Right cardiac atrium (tissue), 5 donors: Measurements from ENCODE around the gene EPB41. TPM values are rescaled to one million over a fixed set of nuclear protein-coding genes. Genes with fewer than 3 reads are reported as not detected.
"Not testable (repeated sequence)": the region's sequence is repeated elsewhere in the genome, so short reads cannot be mapped to it uniquely, and the experiment has no call there.

ENCODE experiments used
- ATAC-seq, 2 donors: fragments of 200-7000 bp; cut with Tn5 transposase; one replicate each; pipeline versions ENCODE4 v1.8.0 to v1.9.1; 2020; ENCODE audit warnings: moderate library complexity in 2 of 2, mild to moderate bottlenecking in 1 of 2
- DNase-seq, 3 donors: peaks; one replicate each; pipeline ENCODE4 v3.0.0-alpha.2; 2020
- H3K27ac ChIP-seq: one replicate; pipeline ENCODE4 v1.5.1; 2013; ENCODE audit warnings: mild to moderate bottlenecking, low read length, control low read depth, moderate library complexity
- H3K27me3 ChIP-seq: one replicate; pipeline ENCODE4 v1.6.1; 2013; ENCODE audit not compliant: control insufficient read depth, insufficient read depth
- H3K4me1 ChIP-seq: one replicate; pipeline ENCODE4 v1.6.1; 2013; ENCODE audit warnings: low read length; ENCODE audit not compliant: control insufficient read depth, insufficient read depth
- H3K4me3 ChIP-seq: one replicate; pipeline ENCODE4 v1.5.1; 2013; ENCODE audit warnings: low read length, control low read depth
- H3K9me3 ChIP-seq: one replicate; pipeline ENCODE4 v1.6.1; 2013; ENCODE audit warnings: low read length; ENCODE audit not compliant: control insufficient read depth
- WGBS: extraction: QIAGEN DNeasy Blood & Tissue Kit; methylation state at CpG from one replicate; pipeline ENCODE4 v1.1.7; 2013; 5-methylcytosine and 5-hydroxymethylcytosine counted together
- intact Hi-C, 4 donors: fragments of 100-400 bp; cut with DNase I; formaldehyde crosslinking; loops; one replicate each; pipeline versions ENCODE4 v1.11.0 to v1.14.0; 2022 to 2023
- polyA plus RNA-seq: library from polyadenylated mRNA; stranded (reverse); fragments of 200-250 nt; gene quantifications from one replicate; pipeline ENCODE4 v1.2.3, GENCODE V29; 2013
- total RNA-seq, 4 donors: library from RNA; stranded (reverse); fragmentation: NEBNext Ultra II Directional; extraction: Animal tissue kit (Norgen Biotek cat#: 25700); gene quantifications; one replicate each; pipeline ENCODE4 v1.2.1, GENCODE V29; 2021
- donor health status: healthy with polysubstance abuse.
- donor health status: DM: no; HTN: yes; CAD: no.
- donor health status: DM: no; HTN: no; CAD: no.
- donor health status: DM: no; HTN: yes; CAD: no; lungs with severe emphysema.
- donor health status: DM: yes; HTN: yes; CAD: no.

The EPB41 gene
- total and polyA plus RNA-seq, 5 donors, result 8.9 to 21.1 (median 17.1) TPM

GRCh38 chr1:28927648-28928313, 13.4 kb downstream of the EPB41 start:
- intact Hi-C loops, result no loop called here
- ATAC-seq (no peak), DNase-seq (no peak)
- peak overlapping the region; percentile 48 for H3K27ac ChIP-seq
- WGBS, result 25% methylated on average over 1 of the region's 1 CpG
- H3K4me1 ChIP-seq, result peaks cover 2% of the 10 kb centered on the region
- no peak overlapping the region for H3K4me3 ChIP-seq
- H3K27me3 ChIP-seq, result no peaks in the 10 kb centered on the region
- H3K9me3 ChIP-seq, result no peaks in the 10 kb centered on the region

GRCh38 chr1:28928314-28928941, 14.1 kb downstream of the EPB41 start:
- DNase-seq (no peak), ATAC-seq (no peak)
- Histone ChIP-seq H3K4me3 (no peak overlapping the region), H3K27ac (no peak overlapping the region), H3K27me3 (no peaks in the 10 kb centered on the region), H3K9me3 (no peaks in the 10 kb centered on the region), H3K4me1 (peaks cover 2% of the 10 kb centered on the region)
- 55% methylated on average over 2 of the region's 2 CpGs for WGBS
- intact Hi-C loops, result no loop called here

GRCh38 chr1:28933277-28933676, 18.9 kb downstream of the EPB41 start:
- WGBS, result 91% methylated on average over 2 of the region's 2 CpGs
- Histone ChIP-seq H3K4me1 (peaks cover 2% of the 10 kb centered on the region), H3K9me3 (no peaks in the 10 kb centered on the region), H3K27ac (no peak overlapping the region), H3K27me3 (no peaks in the 10 kb centered on the region), H3K4me3 (no peak overlapping the region)
- ATAC-seq (no peak), DNase-seq (no peak)
- intact Hi-C loops, result no loop called here

DNA sequence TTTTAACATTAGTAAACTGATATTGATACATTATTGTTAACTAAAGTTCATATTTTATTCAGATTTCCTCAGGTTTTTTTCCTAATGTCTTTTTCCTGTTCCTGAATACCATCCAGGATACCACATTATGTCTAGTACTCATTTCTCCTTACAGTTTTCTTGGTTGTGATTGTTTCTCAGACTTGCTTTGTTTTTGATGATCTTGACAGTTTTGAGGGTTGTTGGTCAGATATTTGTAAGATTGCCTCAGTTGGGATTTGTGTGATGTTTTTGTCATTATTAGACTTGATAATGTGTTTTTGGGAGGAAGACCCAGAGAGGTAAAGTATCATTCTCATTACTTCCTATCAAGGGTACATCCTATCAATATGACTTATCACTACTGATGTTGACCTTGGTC, 19.5 kb downstream of the EPB41 start:
- H3K9me3 ChIP-seq, result no peaks in the 10 kb centered on the region
- DNase-seq, result no peak
- H3K27me3 ChIP-seq, result no peaks in the 10 kb centered on the region
- ATAC-seq, result no peak
- H3K4me3 ChIP-seq, result no peak overlapping the region
- no peak overlapping the region for H3K27ac ChIP-seq
- no peaks in the 10 kb centered on the region for H3K4me1 ChIP-seq
- intact Hi-C loops, result no loop called here

DNA sequence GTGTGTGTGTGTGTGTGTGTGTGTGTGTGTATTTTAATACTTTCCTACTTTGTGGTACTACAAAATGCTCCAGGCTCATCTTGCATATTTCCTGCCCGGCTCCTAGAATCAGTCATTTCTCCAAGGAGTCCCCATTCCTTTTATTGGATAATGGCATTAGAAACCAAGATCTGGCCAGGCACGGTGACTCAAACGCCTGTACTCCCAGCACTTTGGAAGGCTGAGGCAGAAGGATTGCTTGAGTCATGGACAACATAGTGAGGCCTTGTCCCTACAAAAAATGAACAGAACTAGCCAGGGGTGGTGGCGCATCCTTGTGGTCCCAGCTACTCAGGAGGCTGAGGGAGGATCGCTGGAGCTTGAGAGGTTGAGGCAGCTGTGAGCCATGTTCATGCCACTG, 20.3 kb downstream of the EPB41 start:
- Histone ChIP-seq H3K4me1 (no peaks in the 10 kb centered on the region), H3K9me3 (no peaks in the 10 kb centered on the region), H3K27me3 (no peaks in the 10 kb centered on the region), H3K27ac (no peak overlapping the region), H3K4me3 (no peak overlapping the region)
- DNase-seq, result no peak
- intact Hi-C loops, result no loop called here
- 93% methylated on average over 5 of the region's 5 CpGs for WGBS
- ATAC-seq, result no peak

GRCh38 chr1:28935293-28935692, 20.9 kb downstream of the EPB41 start:
- H3K27ac ChIP-seq, result no peak overlapping the region
- no peak for ATAC-seq
- H3K9me3 ChIP-seq, result no peaks in the 10 kb centered on the region
- intact Hi-C loops, result no loop called here
- H3K27me3 ChIP-seq, result no peaks in the 10 kb centered on the region
- no peak overlapping the region for H3K4me3 ChIP-seq
- 88% methylated on average over 5 of the region's 5 CpGs for WGBS
- no peaks in the 10 kb centered on the region for H3K4me1 ChIP-seq
- DNase-seq, result no peak

DNA sequence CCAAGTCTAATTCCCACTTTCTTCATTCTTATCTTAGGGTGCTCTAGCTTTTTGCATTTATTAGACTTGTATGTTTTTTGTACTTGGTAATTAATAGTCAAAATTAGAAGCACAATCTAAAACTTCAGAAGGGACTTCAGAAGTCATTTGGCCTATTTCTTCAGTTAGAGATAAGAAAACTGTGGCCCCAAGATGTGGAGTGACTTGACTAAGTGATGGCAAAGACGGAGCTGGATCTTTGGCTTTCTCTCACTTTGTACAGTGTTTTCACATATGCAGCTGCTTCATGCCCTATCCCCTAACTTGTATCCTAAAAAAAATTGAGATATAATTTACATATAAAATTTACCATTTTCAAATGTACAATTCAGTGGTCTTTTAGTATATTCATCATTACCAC, 21.7 kb downstream of the EPB41 start:
- 94% methylated on average over 1 of the region's 1 CpG for WGBS
- no peaks in the 10 kb centered on the region for H3K27me3 ChIP-seq
- H3K9me3 ChIP-seq, result no peaks in the 10 kb centered on the region
- no peak overlapping the region for H3K27ac ChIP-seq
- DNase-seq, result no peak
- H3K4me3 ChIP-seq, result no peak overlapping the region
- no peaks in the 10 kb centered on the region for H3K4me1 ChIP-seq
- intact Hi-C loops, result no loop called here
- no peak for ATAC-seq

DNA sequence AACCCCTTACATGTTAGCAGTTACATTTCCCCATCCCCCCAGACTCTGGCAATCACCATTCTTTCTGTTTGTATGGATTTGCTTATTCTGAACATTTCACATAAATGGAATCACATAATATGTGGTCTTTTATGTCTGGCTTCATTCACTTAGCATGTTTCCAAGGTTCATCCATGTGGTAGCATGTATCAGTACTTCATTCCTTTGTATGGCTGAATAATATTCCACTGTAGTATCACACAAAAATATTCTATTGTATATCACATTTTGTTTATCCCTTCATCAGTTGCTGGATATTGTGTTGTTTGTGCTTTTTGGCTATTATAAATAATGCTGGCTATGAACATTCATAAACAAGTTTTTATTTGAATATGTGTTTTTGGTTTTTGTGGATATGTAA, 22.2 kb downstream of the EPB41 start:
- ATAC-seq, result no peak
- Histone ChIP-seq H3K4me3 (no peak overlapping the region), H3K27ac (no peak overlapping the region), H3K4me1 (no peaks in the 10 kb centered on the region), H3K27me3 (no peaks in the 10 kb centered on the region), H3K9me3 (no peaks in the 10 kb centered on the region)
- no peak for DNase-seq
- intact Hi-C loops, result no loop called here

- H3K9me3 ChIP-seq, intact Hi-C loops, H3K4me1 ChIP-seq, ATAC-seq, DNase-seq, H3K27ac ChIP-seq, H3K4me3 ChIP-seq, H3K27me3 ChIP-seq: not testable (repeated sequence)
- 75% methylated on average over 3 of the region's 3 CpGs for WGBS
Observed at GRCh38 chr1:28943581-28943980, 29.2 kb downstream of the EPB41 start.

GRCh38 chr1:28950006-28950405, 35.6 kb downstream of the EPB41 start:
- H3K4me3 ChIP-seq, result no peak overlapping the region
- H3K27me3 ChIP-seq, result no peaks in the 10 kb centered on the region
- H3K9me3 ChIP-seq, result no peaks in the 10 kb centered on the region
- no peak overlapping the region for H3K27ac ChIP-seq
- ATAC-seq (no peak), DNase-seq (no peak)
- 88% methylated on average over 1 of the region's 1 CpG for WGBS
- peaks cover 3% of the 10 kb centered on the region for H3K4me1 ChIP-seq
- intact Hi-C loops, result no loop called here

GRCh38 chr1:28950449-28950848, 36.1 kb downstream of the EPB41 start:
- intact Hi-C loops, result no loop called here
- no peaks in the 10 kb centered on the region for H3K27me3 ChIP-seq
- no peak for DNase-seq
- H3K4me1 ChIP-seq, result peaks cover 3% of the 10 kb centered on the region
- H3K9me3 ChIP-seq, result no peaks in the 10 kb centered on the region
- H3K27ac ChIP-seq, result no peak overlapping the region
- no peak overlapping the region for H3K4me3 ChIP-seq
- no peak for ATAC-seq
